Measurements from ENCODE around the gene NXPE3.

The NXPE3 gene

DNA sequence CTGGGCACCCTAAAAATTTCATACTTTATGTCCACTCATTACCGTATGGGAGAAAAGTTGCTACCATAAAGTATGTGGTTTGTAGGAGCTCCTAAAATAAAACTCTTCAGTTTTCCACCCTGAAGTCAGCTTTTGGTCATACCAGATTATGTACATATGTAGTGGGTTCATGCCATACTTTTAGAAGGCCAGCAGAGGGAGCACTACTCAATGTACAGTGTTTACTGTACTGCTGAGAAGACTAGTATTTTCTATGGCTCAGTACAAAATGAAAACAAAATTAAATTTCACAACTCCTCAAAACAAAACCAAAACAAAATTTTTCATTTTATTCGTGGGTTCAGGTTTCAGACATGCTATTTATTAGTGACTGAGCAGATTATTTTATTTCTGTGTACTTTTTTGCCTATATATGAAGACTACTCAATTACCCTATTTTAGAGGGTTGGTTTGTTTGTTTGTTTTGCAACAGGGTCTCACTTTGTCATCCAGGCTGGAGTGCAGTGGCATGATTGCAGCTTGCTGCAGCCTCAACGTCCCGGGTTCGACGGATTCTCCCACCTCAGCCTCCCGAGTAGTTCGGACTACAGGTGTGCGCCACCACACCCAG, 24.3 kb downstream of the NXPE3 start:
- DNase-seq (ENCODE audit: low spot score): peak; percentile 67

DNA sequence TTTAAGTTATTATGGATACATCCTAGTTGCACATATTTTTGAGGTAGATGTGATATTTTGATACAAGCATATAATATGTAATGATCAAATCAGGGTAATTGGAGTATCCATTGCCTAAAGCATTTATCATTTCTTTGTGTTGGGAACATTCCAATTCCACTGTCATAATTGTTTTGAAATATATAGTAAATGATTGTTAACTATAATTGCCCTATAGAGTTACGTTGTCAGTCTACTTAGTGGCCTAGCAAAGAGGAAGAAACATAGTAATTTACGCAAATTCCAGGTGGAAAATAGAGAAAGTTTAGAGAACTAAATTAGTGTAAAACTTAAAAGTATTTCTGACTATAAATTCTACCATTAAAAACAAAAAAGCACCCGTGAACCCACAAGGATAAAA, 24.9 kb downstream of the NXPE3 start:
- DNase-seq (ENCODE audit: low spot score): no peak

DNA sequence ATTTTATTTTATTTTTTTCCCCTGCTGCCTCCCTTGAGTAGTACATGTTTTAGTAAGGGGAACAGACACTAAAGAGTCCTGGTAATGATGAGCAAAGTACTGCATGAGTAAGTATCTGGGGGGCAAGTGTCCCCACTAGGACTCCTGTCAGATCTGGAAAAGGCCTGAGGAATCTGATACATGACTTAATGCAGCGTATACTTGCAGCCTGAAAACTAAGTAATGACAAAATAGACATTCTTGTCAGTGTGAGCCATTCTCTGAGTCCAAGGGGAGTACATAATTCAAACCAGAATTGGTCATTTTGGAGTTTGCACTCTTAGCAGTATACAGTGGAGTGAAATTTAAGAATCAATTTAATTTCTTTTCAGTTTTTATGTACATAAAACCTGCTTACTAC, 27.5 kb downstream of the NXPE3 start:
- no peak for DNase-seq (ENCODE audit: low spot score)

DNA sequence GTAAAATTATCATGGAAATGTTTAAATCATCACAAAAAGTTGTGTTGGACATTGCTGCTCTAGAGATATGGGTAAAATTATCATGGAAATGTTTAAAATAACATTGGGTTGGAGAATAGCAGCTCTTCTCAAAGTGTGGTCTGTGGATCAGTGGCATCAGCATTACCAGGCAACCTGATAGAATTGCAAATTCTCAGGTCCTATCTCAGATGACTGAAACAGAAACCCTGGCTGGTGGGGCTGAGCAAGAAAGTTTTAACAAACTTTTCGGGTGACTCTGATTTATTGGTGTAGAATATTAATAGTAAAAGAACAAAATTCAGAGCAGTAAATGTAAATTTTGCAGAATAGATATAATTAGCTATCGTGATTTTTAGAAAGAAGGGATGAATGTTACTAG, 28.9 kb downstream of the NXPE3 start:
- DNase-seq (ENCODE audit: low spot score): no peak

DNA sequence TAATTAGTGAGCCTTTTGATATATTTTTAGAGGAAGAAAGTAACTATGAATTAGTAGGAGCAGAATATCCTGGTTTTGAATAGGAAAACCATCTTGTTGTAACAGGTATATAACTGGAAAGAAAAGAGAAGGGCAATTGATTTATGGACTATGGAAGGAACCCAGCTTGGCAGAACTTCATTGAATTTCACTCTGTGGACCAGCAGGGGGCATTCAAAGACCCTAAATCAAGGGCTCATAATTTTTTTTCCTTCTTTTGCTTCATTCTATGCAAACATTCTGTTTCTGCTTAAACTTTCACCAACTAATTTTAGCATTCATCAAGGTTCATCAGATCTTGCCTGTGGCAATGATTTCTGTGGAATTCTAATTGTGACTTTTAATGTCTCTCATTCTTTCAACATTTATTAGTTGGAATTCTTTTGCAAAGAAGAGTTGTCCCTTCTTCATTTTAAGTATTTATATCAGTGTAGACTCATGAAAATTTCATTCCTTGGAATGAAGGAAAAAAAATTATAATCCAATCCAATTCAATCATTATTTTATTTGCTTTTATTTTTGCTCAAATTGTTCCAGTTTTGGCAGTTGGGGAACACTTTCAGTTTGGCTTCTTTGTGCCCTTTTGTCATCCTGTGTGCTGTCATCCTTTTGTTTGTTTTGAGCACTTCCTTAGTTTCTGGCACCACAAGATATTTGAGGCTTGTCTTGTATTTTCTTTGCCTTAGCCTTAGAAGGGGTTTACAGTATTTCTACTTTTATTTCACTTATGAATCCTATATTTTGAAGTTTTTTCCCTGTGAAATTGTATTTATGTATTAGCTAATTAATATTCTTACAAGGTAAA, 30.4 kb downstream of the NXPE3 start:
- DNase-seq (ENCODE audit: low spot score): peak; percentile 62

DNA sequence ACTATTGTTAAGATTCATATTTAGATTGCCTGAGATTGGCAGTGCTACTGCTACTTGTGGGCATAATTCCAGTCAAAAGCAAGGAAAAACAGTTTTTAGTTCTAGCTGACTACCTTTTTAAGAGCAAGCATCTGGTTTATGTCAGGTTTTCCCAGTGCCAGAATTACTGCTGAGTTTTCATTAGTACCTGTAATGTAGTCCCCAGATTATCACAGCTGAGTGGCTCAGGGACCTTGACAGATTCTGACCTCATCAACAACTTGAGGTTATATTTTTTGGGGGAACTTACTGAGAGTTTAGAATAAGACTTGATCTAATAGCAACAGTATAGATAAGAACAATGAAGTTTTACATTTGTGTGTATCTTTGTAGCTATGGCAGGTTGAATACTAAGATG, 31.0 kb downstream of the NXPE3 start:
- DNase-seq (ENCODE audit: low spot score): no peak

DNA sequence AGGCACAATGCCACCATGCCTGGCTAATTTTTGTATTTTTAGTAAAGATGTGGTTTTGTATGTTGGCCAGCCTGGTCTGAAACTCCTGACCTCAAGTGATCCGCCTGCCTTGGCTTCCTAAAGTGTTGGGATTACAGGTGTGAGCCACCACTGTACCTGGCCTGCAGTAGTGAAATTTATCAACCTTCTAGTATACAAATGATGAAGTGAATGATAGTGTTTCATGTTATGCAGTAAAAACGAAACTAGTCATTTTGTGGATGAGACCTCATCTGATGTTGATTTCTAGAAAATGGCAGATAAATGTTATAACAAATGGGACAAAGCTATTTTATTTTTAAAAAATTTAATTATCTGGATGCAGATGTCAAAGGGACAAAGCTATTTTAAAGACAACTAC, 32.9 kb downstream of the NXPE3 start:
- DNase-seq (ENCODE audit: low spot score): no peak

DNA sequence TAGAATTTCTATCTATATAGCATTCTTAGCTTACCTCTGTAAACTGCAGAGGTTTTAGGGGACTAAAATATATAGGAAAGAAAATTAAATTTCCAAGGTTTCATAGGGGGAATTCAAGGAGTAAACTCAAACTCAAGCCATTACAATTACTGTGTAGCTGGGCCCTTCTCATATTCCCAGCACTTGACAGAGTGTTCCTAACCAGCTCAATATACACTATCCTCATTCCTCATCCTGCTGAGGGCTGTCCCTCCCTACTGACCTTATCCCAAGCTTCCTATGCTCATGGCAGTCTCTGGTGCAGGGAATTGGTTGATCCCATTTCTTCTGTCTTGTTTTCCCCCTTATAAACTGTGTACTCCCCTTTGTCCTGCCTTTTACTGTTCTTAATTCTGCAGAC, 33.9 kb downstream of the NXPE3 start:
- no peak for DNase-seq (ENCODE audit: low spot score)

DNA sequence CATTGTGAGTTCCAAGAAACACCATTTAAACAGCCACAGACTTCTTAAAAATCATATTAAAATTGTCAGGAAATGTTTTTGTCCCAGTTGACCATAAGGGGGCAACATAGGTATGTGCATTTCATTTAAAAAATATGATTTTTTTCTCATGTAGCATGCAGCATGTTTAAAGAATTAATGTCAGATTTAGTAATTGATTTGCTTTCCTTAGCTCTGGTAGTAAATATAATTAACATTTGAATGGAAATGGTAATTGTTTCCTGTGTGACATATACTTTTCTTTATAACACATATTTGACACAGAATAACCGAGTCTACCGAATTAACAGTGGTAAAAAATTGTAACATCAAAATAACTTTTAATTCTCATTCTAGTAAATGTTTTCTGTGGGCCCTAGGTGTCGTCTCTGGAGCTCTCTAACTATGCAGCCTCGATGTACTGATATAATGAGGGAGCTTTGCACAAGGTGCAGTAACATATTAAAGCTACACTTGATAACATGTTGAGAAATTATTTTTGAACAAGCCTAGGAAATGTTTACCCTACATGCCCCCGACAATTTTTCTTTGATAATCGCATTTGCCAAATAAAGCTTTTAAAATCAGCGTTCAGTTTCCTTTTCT, 34.9 kb downstream of the NXPE3 start:
- peak; percentile 20 for DNase-seq (ENCODE audit: low spot score)

DNA sequence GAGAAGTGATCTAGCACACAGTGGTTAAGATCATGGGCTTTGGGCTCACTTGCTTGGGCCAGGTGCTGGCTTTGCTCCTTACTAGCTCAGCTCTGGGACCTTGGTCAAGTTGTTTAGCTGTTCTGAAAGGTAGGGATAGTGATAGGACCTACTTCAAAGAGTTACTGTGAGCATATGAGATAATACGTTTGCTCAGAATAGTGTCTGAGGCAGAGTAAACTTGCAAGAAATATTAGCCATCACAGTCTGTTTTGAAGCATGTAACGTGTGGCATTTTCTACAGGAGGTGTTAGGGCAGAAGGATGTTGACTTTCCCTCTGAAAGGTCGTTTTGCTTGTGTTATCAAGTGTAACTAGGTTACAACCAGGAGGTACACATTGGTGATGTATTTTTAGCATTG, 35.8 kb downstream of the NXPE3 start:
- no peak for DNase-seq (ENCODE audit: low spot score)

DNA sequence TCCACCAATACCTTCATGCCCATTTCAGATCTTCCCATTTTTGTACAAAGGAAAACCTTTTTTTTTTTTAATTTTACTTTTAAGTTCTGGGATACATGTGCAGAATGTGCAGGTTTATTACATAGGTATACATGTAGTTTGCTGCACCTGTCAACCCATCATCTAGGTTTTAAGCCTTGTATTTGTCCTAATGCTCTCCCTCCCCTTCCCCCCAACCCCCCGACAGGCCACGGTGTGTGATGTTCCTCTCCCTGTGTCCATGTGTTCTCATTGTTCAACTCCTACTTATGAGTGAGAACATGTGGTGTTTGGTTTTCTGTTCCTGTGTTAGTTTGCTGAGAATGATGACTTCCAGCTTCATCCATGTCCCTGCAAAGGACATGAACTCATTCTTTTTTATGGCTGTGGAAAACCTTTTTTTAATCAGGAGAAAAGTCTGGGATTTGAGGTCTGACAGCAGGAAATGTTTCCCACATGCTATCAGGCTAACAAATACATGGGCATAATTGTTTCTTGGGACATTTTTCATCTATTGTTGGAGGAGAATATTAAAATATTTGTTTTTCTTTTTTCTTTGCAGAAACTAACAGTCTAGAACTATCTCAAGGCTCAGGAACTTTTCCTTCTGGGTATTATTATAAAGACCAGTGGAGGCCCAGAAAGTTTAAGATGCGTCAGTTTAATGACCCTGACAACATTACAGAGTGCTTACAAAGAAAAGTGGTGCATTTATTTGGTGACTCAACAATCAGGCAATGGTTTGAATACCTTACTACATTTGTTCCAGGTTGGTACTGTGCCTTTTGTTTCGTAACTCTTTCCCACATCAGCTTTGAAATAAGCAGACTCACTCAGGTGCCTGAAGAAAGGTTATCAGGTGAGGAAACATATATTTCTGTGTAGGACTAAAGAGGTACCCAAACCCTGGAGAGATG, 37.5 kb downstream of the NXPE3 start:
- DNase-seq (ENCODE audit: low spot score): no peak

DNA sequence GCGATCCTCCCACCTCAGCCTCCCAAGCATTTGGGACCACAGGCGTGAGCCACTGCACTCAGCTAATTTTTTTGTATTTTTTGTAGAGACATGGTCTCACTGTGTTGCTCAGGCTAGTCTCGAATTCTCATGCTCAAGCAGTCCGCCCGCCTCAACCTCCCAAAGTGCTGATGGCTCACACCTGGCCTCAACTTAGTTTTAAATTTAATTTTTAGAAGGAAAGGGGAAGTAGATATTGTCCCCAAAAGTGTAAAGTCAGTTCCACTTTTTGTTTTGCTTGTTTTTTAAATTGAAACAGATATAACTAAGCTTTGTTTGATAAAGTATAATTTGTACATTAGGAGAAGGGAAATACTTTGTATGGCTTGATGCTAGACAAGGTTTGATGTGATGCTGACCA, 39.0 kb downstream of the NXPE3 start:
- no peak for DNase-seq (ENCODE audit: low spot score)

DNA sequence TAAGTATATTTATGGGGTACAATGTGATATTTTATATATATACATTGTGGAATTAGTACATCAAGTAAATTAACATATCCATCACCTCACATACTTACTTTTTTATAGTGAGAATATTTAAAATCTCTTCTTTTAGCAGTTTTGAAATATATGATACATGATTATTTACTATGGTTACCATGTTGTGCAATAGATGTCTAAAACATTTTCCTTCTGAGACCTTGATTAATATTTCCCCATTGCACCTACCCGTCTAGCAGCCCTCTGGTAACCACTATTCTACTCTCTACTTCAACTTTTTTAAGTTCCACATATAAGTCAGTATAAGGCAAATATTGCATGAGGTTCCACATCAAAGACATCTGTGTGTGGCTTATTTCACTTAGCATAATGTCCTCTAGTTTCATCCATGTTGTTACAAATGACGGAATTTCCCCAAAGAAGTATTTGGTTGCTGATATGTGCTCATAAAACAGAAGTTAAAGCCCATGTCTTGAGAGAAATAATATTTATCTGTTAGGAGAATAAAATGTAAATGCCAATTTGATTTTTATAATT, 40.7 kb downstream of the NXPE3 start:
- no peak for DNase-seq (ENCODE audit: low spot score)

DNA sequence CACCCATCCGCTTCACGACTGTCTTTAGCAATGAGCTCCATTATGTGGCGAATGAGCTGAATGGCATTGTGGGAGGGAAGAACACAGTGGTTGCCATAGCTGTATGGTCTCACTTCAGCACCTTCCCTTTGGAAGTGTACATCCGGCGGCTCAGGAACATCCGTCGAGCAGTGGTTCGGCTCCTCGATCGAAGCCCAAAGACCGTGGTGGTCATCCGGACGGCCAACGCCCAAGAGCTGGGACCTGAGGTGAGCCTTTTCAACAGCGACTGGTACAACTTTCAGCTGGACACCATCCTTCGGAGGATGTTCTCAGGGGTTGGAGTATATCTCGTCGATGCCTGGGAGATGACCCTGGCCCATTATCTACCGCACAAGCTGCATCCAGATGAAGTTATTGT, 42.5 kb downstream of the NXPE3 start:
- no peak for DNase-seq (ENCODE audit: low spot score)

DNA sequence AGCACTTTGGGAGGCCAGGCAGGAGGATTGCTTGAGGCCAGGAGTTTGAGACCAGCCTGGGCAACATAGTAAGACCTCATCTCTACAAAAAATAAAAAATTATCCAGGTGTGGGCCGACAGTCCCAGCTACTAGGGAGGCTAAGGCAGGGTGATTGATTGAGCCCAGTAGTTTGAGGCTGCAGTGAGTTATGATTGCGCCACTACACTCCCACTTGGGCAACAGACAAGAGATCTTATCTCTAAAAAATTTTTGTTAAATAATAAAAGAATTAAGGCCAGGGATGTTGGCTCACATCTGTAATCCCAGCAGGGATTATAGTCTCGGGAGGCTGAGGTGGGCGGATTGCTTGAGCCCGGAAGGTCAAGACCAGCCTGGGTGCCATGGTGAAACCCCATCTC, 44.5 kb downstream of the NXPE3 start:
- DNase-seq (ENCODE audit: low spot score): no peak

DNA sequence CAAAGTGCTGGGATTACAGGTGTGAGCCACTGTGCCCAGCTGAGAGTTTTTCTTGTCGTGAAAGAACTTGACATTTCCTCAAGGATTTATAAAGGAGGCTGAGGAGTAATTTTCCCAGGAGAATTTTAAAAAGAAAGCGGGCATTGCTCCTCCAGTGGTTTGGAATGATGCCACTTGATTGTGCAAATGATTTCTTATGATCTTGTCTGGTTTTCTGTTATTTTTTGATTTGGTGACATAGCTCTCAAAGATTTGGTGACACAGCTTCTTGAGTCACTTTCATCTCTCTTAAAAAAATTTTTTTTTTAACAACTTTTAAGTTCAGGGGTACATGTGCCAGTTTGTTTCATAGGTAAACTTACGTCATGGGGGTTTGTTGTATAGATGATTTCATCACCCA, 45.7 kb downstream of the NXPE3 start:
- DNase-seq (ENCODE audit: low spot score): no peak

DNA sequence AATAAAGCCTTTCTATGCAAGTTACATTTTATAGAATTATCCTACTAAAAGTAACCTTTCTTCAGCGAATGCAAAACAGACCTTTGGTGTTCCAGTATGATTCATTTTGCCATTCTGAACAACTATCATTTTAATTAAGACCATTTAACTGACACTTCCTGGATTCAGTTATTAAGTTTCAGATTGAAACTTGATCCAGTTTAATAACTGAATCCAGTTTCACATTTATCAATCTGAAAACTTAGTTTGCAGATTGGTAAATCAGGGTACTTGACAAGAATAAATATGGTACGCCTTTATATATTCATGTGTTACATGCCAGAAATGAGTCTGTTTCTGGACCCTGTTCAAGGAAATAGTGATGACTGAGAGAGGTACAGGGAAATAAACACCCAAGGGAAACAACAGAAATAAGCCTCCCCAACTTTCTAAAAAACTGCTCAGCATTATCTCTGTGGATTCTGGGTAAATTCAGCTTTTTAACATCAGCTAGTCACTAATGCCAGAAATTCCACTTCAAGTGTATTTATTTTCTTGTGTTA, 47.0 kb downstream of the NXPE3 start:
- no peak for DNase-seq (ENCODE audit: low spot score)

DNA sequence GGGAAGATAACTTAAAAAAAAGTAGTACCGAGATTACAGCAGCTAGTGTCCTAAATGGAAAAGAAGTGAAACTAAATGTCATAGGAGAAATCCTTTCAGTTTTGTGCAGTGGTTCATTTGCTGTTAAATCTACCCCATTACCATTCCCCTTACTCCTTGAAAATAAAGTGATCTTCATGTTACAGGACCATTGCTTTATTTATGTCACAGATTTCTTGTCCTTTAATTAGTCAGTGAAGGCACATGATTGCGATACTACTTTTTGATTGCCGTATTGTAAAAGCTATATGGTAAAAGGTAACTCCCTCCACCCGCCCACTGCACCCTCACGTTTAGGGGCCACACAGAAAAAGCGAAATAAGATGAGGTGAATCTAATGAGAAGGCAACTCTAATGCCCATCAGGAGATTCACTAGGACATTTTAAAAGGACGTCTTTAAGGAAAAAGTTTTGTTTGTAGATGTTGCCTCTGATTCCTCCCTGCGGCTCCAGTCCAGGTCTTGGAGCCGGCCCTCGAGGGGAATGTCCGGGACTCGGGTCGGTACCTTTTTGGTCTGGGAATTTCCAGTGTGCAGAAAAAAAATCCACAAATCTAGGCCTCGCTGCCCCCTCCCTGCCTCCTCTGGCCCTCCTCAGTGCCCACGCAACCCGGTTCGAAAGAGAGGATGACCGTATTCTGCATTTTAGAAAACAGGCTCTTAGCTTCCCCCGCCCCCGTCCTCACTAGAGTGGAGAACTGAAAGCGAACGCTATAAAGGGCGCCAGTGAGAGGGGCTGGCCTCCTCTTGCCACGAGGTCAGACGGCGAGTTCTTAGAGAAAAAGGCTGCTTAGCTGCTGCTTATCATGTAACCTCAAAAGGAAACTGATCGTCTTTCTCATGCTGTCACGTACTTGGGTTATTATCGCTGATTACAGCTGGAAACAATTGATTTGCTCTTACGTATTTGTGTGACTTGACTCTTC, 48.5 kb downstream of the NXPE3 start:
- DNase-seq (ENCODE audit: low spot score): peak; percentile 70

DNA sequence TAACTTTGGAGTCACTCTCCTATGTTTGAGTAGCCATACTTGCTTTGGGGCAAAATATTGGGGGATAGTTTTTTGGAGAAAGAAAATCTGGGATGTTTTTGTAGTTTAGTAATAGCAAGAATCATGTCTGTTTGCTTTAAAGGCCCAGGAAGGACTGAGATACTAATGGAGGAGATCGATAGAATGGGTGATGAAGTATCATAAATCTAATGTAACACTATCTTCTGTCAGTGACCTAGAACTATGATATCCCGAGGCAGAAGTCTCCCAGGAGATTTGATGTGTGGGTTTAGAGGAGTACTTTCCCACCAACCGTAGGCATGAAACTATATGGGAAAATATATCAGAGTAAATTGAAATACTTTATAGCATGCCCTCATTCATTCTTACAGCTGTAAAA, 49.3 kb downstream of the NXPE3 start:
- no peak for DNase-seq (ENCODE audit: low spot score)

DNA sequence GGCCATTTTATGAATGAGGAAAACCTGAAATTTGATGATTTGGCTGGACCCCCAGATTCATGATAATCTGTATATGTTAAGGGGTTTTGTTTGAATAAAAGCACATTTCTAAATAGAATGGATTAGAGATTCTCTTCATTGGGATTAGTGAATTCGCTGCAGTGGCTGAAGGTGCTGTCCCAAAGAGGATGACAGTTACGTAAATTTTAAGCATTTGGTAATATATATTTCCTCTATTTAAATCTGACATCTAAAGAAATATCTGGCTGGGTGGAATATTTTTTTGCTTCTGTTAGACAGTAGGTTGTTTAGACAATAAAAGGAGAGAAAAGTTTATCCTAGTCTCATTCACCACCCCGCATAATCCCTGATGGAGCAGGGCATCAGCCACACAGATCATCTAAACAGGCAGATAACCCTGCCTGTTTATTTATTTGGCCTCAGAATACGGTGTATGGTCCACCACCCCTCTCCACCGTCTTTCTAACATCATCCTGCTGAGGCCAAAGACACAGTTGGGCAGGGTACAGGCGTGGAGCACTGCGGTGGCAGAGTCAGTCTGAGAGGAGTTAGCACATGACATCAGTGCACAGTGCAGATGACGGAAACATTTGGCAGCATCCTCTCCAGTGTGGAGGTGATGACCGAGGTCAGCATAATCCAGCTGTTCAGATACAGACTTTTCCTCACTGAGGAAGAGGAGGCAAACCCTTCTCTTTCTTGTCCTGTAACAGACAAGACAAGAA, 49.9 kb downstream of the NXPE3 start:
- DNase-seq (ENCODE audit: low spot score): no peak
